ENCODE measurements around the gene GAB2. TPM values are rescaled to one million over a fixed set of nuclear protein-coding genes. Genes with fewer than 3 reads are reported as not detected.
"Not testable (repeated sequence)": the region's sequence is repeated elsewhere in the genome, so short reads cannot be mapped to it uniquely, and the experiment has no call there.

Gene GAB2
- total RNA-seq, 2 experiments from 2014 or later, result 23.8 to 29.9 TPM

DNA sequence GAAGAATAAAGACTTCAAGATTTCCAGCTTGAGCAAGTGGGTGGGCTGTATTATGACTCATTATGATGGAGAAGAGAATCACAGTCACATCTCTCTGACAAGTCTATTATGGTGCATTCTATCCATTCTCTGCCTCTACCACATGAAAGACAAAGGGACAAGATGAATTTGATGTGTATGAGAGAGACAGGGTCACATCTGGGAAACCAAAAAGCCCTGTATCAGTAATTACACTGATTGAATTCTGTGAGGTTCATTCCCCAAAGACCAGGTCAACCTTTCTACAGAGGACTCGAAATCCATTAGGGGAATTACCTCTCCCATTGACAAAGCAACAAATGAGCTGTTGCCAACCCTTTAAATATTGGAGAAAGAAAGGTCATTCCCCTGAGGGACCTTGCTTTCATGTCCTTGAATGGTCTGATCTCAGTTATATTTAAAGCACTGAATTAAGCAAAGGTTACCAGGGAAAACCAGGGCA lies 119.3 kb downstream of the GAB2 start:
- no peak for ATAC-seq
- peaks cover 10% of the 10 kb centered on the region for H3K9me3 Mint-ChIP-seq (ENCODE audit: low read depth)

DNA sequence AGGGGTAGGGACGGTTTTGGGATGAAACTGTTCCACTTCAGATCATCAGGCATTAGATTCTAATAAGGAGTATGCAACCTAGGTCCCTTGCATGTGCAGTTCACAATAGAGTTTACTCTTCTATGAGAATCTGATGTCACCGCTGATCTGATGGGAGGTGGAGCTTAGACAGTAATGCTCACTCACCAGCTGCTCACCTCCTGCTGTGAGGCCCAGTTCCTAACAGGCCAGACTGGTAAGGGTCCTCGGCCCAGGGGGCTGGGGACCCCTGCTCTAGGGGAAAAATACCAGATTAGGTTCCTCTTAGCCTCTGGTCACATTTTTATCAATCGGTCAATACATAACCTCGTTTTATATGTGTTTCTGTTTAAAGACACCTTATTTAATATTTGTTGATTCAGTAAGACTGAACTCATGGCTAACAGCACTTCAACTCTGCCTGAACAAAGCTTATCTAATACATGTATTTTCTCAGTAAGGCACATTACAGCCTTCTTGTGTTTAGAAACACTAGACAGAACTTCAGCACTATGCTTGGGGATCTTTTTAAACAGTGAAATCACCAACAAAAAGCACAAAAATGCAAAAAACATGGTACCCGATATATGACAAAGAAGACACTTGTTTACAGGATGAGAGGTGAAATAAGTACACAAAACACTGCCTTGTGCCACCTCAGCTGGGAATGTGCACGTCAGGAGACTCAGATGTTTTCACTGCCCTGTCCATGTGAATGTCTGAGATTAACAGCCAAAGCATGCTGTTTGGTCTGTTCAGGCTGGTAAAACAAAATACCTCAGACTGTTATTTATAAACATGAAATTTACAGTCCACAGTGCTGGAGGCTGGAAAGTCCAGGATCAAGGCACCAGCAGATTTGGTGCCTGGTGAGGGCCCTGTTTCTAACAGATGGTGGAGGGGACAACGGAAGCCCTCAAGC lies 121.4 kb downstream of the GAB2 start:
- CTCF ChIA-PET, result no interaction called here
- H3K27ac Mint-ChIP-seq, result no peak overlapping the region
- H3K27me3 Mint-ChIP-seq, result no peaks in the 10 kb centered on the region
- no peak for ATAC-seq
- peaks cover 48% of the 10 kb centered on the region for H3K36me3 Mint-ChIP-seq
- peaks cover 11% of the 10 kb centered on the region for H3K9me3 Mint-ChIP-seq (ENCODE audit: low read depth)
- H3K4me3 Mint-ChIP-seq, result no peak overlapping the region
- no peak for DNase-seq
- peaks cover 33% of the 10 kb centered on the region for H3K4me1 Mint-ChIP-seq

More for the DNA sequence above, 119.3 kb downstream of the GAB2 start:
- no peaks in the 10 kb centered on the region for H3K27me3 Mint-ChIP-seq
- no peak overlapping the region for H3K4me3 Mint-ChIP-seq
- H3K4me1 Mint-ChIP-seq, result peaks cover 19% of the 10 kb centered on the region
- DNase-seq, result no peak
- no peak overlapping the region for H3K27ac Mint-ChIP-seq
- CTCF ChIA-PET, result interaction anchor here (1.3 kb wide), 1 partner anchor 13 kb away, joined by 3 read pairs; no protein-coding TSS in a partner anchor
- peaks cover 46% of the 10 kb centered on the region for H3K36me3 Mint-ChIP-seq

DNA sequence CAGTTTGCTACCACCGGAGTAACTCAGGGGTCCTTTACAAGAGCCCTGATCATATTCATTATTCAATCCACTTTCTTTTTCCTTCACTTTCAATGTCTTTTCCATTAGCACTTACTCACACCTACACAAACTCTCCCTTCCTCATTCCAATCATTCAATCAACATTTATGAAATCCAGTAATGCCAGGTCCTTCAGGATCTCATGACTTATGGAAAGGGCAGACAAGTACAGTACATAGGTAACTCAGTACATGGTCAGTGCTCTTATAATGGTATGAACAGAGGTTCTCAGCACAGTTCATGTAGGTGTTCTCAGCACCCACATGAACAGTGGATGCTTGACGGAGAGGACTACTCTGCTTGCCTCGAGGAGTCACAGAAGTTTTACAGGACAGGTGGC lies 122.3 kb downstream of the GAB2 start:
- H3K9me3 Mint-ChIP-seq (ENCODE audit: low read depth), result peaks cover 17% of the 10 kb centered on the region
- no peak for ATAC-seq
- H3K27ac Mint-ChIP-seq, result peak overlapping the region; percentile 2
- peaks cover 52% of the 10 kb centered on the region for H3K36me3 Mint-ChIP-seq
- H3K27me3 Mint-ChIP-seq, result no peaks in the 10 kb centered on the region
- H3K4me1 Mint-ChIP-seq, result peaks cover 40% of the 10 kb centered on the region
- CTCF ChIA-PET, result no interaction called here
- no peak overlapping the region for H3K4me3 Mint-ChIP-seq
- DNase-seq, result no peak

DNA sequence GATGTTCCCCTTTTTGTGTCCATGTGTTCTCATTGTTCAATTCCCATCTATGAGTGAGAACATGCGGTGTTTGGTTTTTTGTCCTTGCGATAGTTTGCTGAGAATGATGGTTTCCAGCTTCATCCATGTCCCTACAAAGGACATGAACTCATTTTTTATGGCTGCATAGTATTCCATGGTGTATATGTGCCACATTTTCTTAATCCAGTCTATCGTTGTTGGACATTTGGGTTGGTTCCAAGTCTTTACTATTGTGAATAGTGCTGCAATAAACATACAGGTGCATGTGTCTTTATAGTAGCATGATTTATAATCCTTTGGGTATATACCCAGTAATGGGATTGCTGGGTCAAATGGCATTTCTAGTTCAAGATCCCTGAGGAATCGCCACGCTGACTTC lies 123.5 kb downstream of the GAB2 start:
- DNase-seq, H3K27me3 Mint-ChIP-seq, ATAC-seq, CTCF ChIA-PET, H3K27ac Mint-ChIP-seq, H3K4me3 Mint-ChIP-seq: not testable (repeated sequence)
- Mint-ChIP-seq H3K4me1 (peaks cover 50% of the 10 kb centered on the region), H3K36me3 (peaks cover 63% of the 10 kb centered on the region), H3K9me3 (ENCODE audit: low read depth) (peaks cover 22% of the 10 kb centered on the region)

DNA sequence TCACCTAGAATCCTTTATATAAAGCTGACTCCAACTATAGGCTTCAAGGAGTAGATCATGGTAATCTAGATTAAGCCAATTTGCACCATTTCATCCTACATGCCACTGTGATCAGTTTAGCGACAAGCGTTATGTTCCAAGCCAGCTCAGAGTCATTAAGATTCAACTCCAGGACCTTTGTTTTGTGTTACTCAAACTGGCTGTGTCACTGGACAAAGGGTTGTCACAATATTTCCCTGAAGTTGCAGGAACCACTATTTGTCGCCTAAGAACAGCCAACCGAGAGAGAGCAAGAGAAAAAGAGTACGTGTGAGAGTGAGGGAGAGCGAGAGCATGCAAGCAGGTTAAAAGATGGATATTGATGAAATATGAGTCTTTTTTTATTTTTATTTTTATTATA lies 124.1 kb downstream of the GAB2 start:
- CTCF ChIA-PET, result interaction anchor here (2.2 kb wide), 1 partner anchor 46 kb away, joined by 7 read pairs; no protein-coding TSS in a partner anchor

DNA sequence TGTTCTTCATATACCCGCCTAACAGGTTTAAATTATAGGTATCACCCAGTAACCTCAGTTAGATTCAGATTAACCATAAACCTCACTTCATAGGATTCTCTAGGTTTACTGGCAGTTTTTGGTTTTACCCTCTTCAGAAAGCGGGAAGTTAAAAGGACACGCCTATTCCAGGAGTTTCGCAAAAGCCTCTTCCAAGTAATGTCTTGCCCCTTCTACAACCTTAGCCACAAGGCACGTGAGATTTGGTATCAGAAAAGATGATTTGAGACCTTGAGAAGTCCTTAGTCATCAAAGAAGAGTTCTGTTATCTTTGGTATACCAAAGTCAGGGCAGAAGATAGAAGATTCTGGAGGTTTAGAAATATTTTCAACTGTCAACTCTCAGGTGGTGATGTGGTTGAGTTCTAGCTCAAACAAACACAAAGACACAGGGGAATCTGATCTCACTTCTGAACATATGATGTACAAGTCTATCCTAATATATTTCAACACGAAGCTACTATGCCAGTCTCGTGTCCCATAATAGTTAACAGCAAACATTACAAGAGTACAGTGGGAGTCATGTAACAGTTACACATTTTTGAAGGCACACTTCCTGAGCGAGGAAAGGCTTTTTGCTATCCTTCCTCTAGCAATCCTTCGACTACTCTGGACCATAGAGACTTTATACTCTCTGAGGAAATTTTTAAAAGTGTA lies 125.4 kb downstream of the GAB2 start:
- H3K27ac Mint-ChIP-seq, result peak overlapping the region; percentile 88
- peak overlapping the region; percentile 33 for H3K4me3 Mint-ChIP-seq
- ATAC-seq (peak; percentile 77), DNase-seq (peak; percentile 78)
- H3K27me3 Mint-ChIP-seq, result no peaks in the 10 kb centered on the region
- H3K4me1 Mint-ChIP-seq, result peaks cover 53% of the 10 kb centered on the region
- CTCF ChIA-PET, result interaction anchor here (1.6 to 2.2 kb wide), 2 partner anchors 48 to 87 kb away, joined by 4 to 7 read pairs; no protein-coding TSS in a partner anchor
- peaks cover 27% of the 10 kb centered on the region for H3K9me3 Mint-ChIP-seq (ENCODE audit: low read depth)
- H3K36me3 Mint-ChIP-seq, result peaks cover 65% of the 10 kb centered on the region

More for the DNA sequence above, 124.1 kb downstream of the GAB2 start:
- no peak overlapping the region for H3K4me3 Mint-ChIP-seq
- no peaks in the 10 kb centered on the region for H3K27me3 Mint-ChIP-seq
- peaks cover 65% of the 10 kb centered on the region for H3K36me3 Mint-ChIP-seq
- DNase-seq, result no peak
- peak overlapping the region; percentile 88 for H3K27ac Mint-ChIP-seq
- H3K4me1 Mint-ChIP-seq, result peaks cover 52% of the 10 kb centered on the region
- peaks cover 26% of the 10 kb centered on the region for H3K9me3 Mint-ChIP-seq (ENCODE audit: low read depth)
- no peak for ATAC-seq

DNA sequence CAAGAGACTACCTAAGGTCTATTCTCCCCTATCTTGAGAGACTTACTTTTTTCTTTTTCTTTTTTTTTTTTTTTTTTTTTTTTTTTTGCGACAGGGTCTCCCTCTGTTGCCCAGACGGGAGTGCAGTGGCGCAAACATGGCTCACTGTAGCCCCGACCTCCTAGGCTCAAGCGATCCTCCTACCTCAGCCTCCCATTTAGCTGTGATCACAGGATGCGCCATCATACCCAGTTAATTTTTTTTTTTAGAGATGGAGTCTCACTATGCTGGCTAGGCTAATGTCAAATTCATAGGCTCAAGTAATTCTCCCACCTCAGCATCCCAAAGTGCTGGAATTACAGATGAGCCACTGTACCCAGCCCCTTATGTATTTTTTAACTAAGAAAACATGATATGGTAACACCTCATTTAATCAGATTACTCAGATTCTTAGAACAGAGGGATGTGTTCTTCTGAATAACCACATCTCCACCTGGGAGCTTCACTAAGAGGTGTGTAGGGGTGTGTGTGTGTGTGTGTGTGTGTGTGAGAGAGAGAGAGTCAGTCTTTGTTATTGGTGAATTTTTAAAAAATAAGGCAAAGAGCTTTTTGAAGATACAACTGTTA lies 126.0 kb downstream of the GAB2 start:
- Mint-ChIP-seq H3K27ac (peak overlapping the region; percentile 88), H3K4me3 (peak overlapping the region; percentile 33), H3K9me3 (ENCODE audit: low read depth) (peaks cover 25% of the 10 kb centered on the region), H3K27me3 (no peaks in the 10 kb centered on the region), H3K4me1 (peaks cover 53% of the 10 kb centered on the region), H3K36me3 (peaks cover 61% of the 10 kb centered on the region)
- CTCF ChIA-PET, result interaction anchor here (1.6 to 2.2 kb wide), 2 partner anchors 48 to 88 kb away, joined by 4 to 7 read pairs; no protein-coding TSS in a partner anchor
- ATAC-seq (peak; percentile 62), DNase-seq (peak; percentile 67)

DNA sequence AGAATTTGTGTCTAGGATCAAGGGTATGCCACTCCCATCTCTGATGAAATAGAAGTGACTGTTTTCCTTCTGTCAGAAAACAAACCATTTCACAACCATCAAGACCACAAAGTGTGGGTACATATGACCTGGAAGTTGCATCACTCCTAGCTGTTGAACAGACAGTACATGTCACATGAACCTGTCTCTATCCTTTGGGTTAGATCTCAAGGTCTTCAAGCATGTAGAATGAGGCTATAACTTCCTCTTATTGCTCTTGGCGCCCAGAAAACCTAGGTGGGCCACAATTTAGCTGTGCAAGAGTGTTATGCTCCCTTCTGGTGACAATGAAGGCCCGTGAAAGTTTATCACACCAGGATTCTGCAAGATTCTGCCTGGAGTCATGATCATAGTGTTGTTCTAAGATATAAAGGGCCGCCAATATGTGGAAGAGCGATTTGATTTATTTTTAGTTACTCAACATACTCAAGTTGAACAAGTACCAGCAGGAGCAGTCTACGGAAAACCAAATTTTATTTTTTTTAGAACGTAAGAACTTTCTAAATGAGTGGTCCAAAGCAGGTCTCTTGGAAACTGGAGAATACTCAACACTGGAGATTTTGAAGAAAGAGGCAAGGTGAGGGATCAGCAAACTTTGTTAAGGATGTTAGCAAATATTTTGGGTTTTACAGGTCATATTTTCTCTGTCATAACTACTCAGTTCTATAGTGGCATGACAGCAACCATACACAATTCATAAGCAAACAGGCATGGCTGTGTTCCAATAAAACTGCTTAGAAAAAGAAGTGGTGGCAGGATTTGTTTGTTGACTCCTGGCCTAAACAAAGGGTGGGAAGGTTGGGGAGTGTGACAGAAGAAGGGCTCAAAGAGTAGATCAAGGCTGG lies 127.1 kb downstream of the GAB2 start:
- no peak overlapping the region for H3K4me3 Mint-ChIP-seq
- DNase-seq, result peak; percentile 71

DNA sequence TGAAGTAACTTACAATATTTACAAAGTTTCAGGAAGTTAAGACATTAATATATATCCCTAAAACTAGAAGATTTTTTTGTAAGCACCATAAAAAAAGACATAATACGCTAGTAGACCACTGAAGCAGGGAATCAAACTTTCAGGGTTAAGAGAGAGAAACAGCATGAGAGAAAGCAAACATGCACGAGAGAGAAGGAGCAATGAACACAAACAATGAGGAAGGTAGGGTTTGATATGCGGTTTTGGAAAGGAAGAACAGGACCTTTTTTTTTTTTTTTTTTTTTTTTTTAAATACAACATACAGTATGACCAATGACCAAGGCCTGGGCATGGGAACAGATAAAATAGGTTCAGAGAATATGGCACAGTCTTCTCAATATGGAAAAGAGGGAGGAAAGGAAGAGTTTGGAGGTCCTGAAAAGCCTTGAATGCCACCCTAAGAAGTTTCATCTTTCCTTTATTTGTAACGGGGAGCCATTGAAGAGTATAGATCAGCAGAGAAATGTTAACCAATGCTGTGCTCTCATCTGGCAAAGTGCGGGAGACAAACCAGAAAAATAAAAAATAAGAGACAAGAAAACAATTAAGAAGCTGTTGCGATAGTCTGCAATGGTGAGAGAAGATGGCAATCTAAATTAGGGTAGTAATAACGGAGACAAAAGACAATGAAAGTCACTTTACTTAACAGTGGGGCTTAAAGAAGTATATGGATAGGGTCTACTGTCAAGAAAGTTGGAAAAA lies 127.9 kb downstream of the GAB2 start:
- Mint-ChIP-seq H3K4me3 (no peak overlapping the region), H3K4me1 (peaks cover 44% of the 10 kb centered on the region), H3K27ac (peak overlapping the region; percentile 88), H3K27me3 (no peaks in the 10 kb centered on the region), H3K36me3 (peaks cover 49% of the 10 kb centered on the region), H3K9me3 (ENCODE audit: low read depth) (peaks cover 21% of the 10 kb centered on the region)
- ATAC-seq (no peak), DNase-seq (no peak)
- CTCF ChIA-PET, result interaction anchor here (0.7 to 1.5 kb wide), 2 partner anchors 64 to 110 kb away, joined by 3 to 4 read pairs; no protein-coding TSS in a partner anchor

More for the DNA sequence above, 127.1 kb downstream of the GAB2 start:
- ATAC-seq, result peak; percentile 54
- CTCF ChIA-PET, result interaction anchor here (0.7 kb wide), 1 partner anchor 65 kb away, joined by 3 read pairs; no protein-coding TSS in a partner anchor
- Mint-ChIP-seq H3K4me1 (peaks cover 52% of the 10 kb centered on the region), H3K36me3 (peaks cover 57% of the 10 kb centered on the region), H3K9me3 (ENCODE audit: low read depth) (peaks cover 25% of the 10 kb centered on the region), H3K27ac (peak overlapping the region; percentile 88), H3K27me3 (no peaks in the 10 kb centered on the region)

DNA sequence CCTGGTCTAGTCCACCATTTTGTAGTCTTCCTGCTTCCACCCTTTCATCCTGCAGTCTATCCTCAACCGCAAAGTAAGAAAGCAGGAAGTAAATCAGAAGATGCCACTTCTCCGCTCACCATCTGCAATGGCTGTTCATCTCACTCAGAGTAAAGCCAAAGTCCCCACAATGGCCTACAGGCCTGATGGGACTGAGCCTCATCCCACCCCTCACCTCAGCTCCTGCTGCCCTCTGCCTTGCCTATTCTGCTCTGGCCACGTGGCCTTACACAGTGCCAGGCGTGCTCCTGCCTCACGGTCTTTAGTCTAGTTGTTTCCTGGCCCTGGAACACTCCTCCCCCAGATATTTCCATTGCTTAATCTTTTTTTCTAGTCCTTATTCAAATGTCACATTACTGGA lies 133.4 kb downstream of the GAB2 start:
- peaks cover 5% of the 10 kb centered on the region for H3K9me3 Mint-ChIP-seq (ENCODE audit: low read depth)
- ATAC-seq, result no peak

DNA sequence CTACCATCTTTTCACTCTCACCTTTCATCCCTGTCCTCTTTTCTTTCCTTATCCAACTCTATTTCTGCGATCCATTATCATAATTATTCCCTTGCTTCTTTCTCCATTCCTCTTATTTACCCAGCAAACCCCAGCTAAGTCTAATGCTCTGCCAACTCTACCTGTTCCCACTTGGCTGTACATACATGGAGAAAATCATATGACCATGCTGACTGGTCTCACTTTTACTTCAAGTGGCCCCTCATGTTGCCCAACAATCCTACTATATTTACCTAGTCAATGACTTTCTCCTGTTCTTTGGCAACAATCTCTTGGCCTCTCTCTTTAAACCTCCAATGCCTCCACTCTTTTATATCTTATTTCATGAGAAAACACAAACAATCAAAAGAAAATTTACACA lies 134.8 kb downstream of the GAB2 start:
- Mint-ChIP-seq H3K27ac (no peak overlapping the region), H3K4me3 (no peak overlapping the region), H3K4me1 (peaks cover 2% of the 10 kb centered on the region), H3K27me3 (no peaks in the 10 kb centered on the region), H3K36me3 (peaks cover 8% of the 10 kb centered on the region), H3K9me3 (ENCODE audit: low read depth) (no peaks in the 10 kb centered on the region)
- CTCF ChIA-PET, result no interaction called here
- no peak for DNase-seq
- ATAC-seq, result no peak

More for the DNA sequence above, 133.4 kb downstream of the GAB2 start:
- Mint-ChIP-seq H3K36me3 (peaks cover 18% of the 10 kb centered on the region), H3K27ac (no peak overlapping the region), H3K4me3 (no peak overlapping the region), H3K4me1 (peaks cover 6% of the 10 kb centered on the region), H3K27me3 (no peaks in the 10 kb centered on the region)
- CTCF ChIA-PET, result no interaction called here
- DNase-seq, result no peak

DNA sequence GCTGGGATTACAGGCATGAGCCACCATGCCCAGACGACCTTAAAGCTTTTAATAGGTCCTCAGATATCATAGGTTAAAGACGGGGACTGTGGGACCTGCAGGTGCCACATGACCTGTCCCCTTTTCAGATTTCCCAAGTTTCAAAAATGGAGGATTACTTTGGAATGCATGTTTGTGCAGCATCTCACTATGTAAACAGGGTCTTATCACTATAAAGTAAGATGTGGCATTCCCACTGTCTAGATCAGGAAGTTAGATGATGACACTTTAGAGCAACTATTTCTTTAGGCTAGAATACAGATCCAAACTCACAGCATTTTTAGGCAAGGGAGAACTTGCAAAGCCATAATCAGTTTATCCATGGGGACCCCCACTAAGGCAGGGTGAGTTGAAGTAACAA lies 136.1 kb downstream of the GAB2 start:
- ATAC-seq, result no peak
- Mint-ChIP-seq H3K36me3 (peaks cover 9% of the 10 kb centered on the region), H3K4me3 (no peak overlapping the region), H3K27me3 (no peaks in the 10 kb centered on the region), H3K9me3 (ENCODE audit: low read depth) (no peaks in the 10 kb centered on the region), H3K27ac (no peak overlapping the region), H3K4me1 (peaks cover 2% of the 10 kb centered on the region)
- DNase-seq, result no peak
- CTCF ChIA-PET, result no interaction called here
